HCT116 (cell line): ENCODE measurements around the gene WNT3A. TPM values are rescaled to one million over a fixed set of nuclear protein-coding genes. Genes with fewer than 3 reads are reported as not detected.

Source experiments
- ATAC-seq: fragments of 200-7000 bp; cut with Tn5 transposase; 2 replicates; pipeline ENCODE4 v1.9.1; 2020; ENCODE audit warnings: mild to moderate bottlenecking, moderate library complexity
- BruUV-seq: library from RNA; stranded (reverse); fragments of 400-500 nt; replicated peaks from 2 replicates; lab custom pipeline; 2021; lab: Mats Ljungman, UMichigan
- CTCF ChIA-PET: fragments of 300-600 bp; sonication (Branson Sonifier 250); formaldehyde crosslinking; loops from one replicate; lab custom pipeline; 2021; ENCODE audit warnings: antibody characterized with exemption; lab: Charles Lee
- POLR2A ChIA-PET: fragments of 300-600, 350-600 bp; sonication (Branson Sonifier 250); formaldehyde crosslinking; loops from one replicate; lab custom pipeline; 2021; ENCODE audit warnings: antibody characterized with exemption; lab: Charles Lee
- RAD21 ChIA-PET, 2 experiments: fragments of 300-600 bp; sonication (Branson Sonifier 250); formaldehyde crosslinking; loops; one replicate each; lab custom pipeline; 2023; ENCODE audit warnings: low total read pairs in 2 of 2; ENCODE audit not compliant: uncharacterized antibody in 2 of 2, unreplicated experiment in 2 of 2, low non-redundant PET in 1 of 2; lab: Charles Lee
- DNase-seq: peaks from one replicate; pipeline ENCODE4 v3.0.0-alpha.2; 2010; ENCODE audit warnings: low read depth, low spot score
- H2AFZ ChIP-seq: fragments of 200-600 bp; shearing (Covaris generic), sonication (generic); 2 replicates; pipeline ENCODE4 v1.6.1; 2017; ENCODE audit warnings: low read depth, mixed run types, mixed read lengths, antibody characterized with exemption, low read length; ENCODE audit not compliant: poor library complexity, severe bottlenecking
- H3K27ac ChIP-seq: 2 replicates; pipeline ENCODE4 v1.5.1; 2012; ENCODE audit warnings: low read depth, low read length
- H3K27me3 ChIP-seq: fragments of 200-600 bp; sonication (generic); 2 replicates; pipeline ENCODE4 v1.6.1; 2016; ENCODE audit warnings: mixed run types, low read length, mixed read lengths; ENCODE audit not compliant: insufficient read depth
- H3K36me3 ChIP-seq, 2 experiments: fragments of 200-500 bp in 1 of 2; fragments of 200-600 bp in 1 of 2; sonication (Bioruptor generic) in 1 of 2; sonication (generic) in 1 of 2; 2 replicates each; pipeline versions ENCODE4 v1.5.1 to v1.6.1; 2014 to 2016; ENCODE audit warnings: low read length in 2 of 2, inconsistent platforms in 1 of 2, mixed read lengths in 1 of 2, mixed run types in 1 of 2; ENCODE audit not compliant: insufficient read depth in 2 of 2, control insufficient read depth in 1 of 2
- H3K4me1 ChIP-seq, 2 experiments: fragments of 200-600 bp in 1 of 2; sonication (generic) in 1 of 2; 2 replicates each; pipeline versions ENCODE4 v1.5.1 to v1.6.1; 2012 to 2017; ENCODE audit warnings: low read length in 2 of 2, inconsistent platforms in 1 of 2, mild to moderate bottlenecking in 1 of 2, mixed read lengths in 1 of 2, mixed run types in 1 of 2, moderate library complexity in 1 of 2; ENCODE audit not compliant: insufficient read depth in 2 of 2, control insufficient read depth in 1 of 2
- H3K4me2 ChIP-seq: fragments of 200-600 bp; sonication (generic); 2 replicates; pipeline ENCODE4 v1.6.1; 2017; ENCODE audit warnings: mixed run types, low read length, mixed read lengths
- H3K4me3 ChIP-seq, 2 experiments: fragments of 200-600 bp in 1 of 2; sonication (generic) in 1 of 2; replicated peaks in 1 of 2; 2 replicates each; pipeline ENCODE4 v1.5.1; 2011 to 2016; ENCODE audit warnings: low read length in 2 of 2, control low read depth in 1 of 2, low read depth in 1 of 2, mild to moderate bottlenecking in 1 of 2, mixed read lengths in 1 of 2, mixed run types in 1 of 2
- H3K79me2 ChIP-seq: fragments of 200-600 bp; sonication (generic); 2 replicates; pipeline ENCODE4 v1.6.1; 2017; ENCODE audit warnings: mild to moderate bottlenecking, mixed run types, low read length, moderate library complexity, mixed read lengths; ENCODE audit not compliant: insufficient read depth
- H3K9ac ChIP-seq: fragments of 200-600 bp; sonication (generic); 2 replicates; pipeline ENCODE4 v1.6.1; 2016; ENCODE audit warnings: low read length, mixed read lengths
- H3K9me2 ChIP-seq: fragments of 200-600 bp; sonication (generic), shearing (Covaris generic); 2 replicates; pipeline ENCODE4 v1.6.1; 2017; ENCODE audit warnings: mixed run types, mild to moderate bottlenecking, moderate library complexity; ENCODE audit not compliant: insufficient read depth
- H3K9me3 ChIP-seq, 2 experiments: fragments of 200-500 bp in 1 of 2; fragments of 200-600 bp in 1 of 2; sonication (Bioruptor generic) in 1 of 2; sonication (generic) in 1 of 2; 2 replicates each; pipeline ENCODE4 v1.6.1; 2014 to 2017; ENCODE audit warnings: low read length in 2 of 2, mixed read lengths in 2 of 2, inconsistent platforms in 1 of 2, low read depth in 1 of 2, mild to moderate bottlenecking in 1 of 2, mixed run types in 1 of 2, moderate library complexity in 1 of 2; ENCODE audit not compliant: control insufficient read depth in 1 of 2, insufficient read depth in 1 of 2
- H4K20me1 ChIP-seq: fragments of 200-600 bp; sonication (generic), shearing (Covaris generic); 2 replicates; pipeline ENCODE4 v1.6.1; 2017; ENCODE audit warnings: mixed run types, mild to moderate bottlenecking, moderate library complexity; ENCODE audit not compliant: insufficient read depth
- ATF3 ChIP-seq: IDR thresholded peaks from 2 replicates; pipeline ENCODE4 v1.6.1; 2012
- EGR1 ChIP-seq: IDR thresholded peaks from 2 replicates; pipeline ENCODE4 v1.6.1; 2012; ENCODE audit warnings: low read depth
- ELF1 ChIP-seq: IDR thresholded peaks from 2 replicates; pipeline ENCODE4 v1.6.1; 2012; ENCODE audit warnings: low read depth, borderline replicate concordance
- EZH2 ChIP-seq: fragments of 200-600 bp; sonication (generic); IDR thresholded peaks from 2 replicates; pipeline ENCODE4 v1.6.1; 2017; ENCODE audit warnings: antibody characterized with exemption, mixed run types
- EZH2phosphoT487 ChIP-seq: fragments of 200-600 bp; IDR thresholded peaks from 2 replicates; pipeline ENCODE4 v1.6.1; 2018; ENCODE audit warnings: antibody characterized with exemption, borderline replicate concordance
- FOSL1 ChIP-seq: IDR thresholded peaks from 2 replicates; pipeline ENCODE4 v1.6.1; 2012; ENCODE audit warnings: low read depth
- JUND ChIP-seq: IDR thresholded peaks from 2 replicates; pipeline ENCODE4 v1.6.1; 2012
- SIN3A ChIP-seq: IDR thresholded peaks from 2 replicates; pipeline ENCODE4 v1.6.1; 2012; ENCODE audit warnings: low read depth
- SP1 ChIP-seq: IDR thresholded peaks from 2 replicates; pipeline ENCODE4 v1.6.1; 2012; ENCODE audit warnings: low read depth
- SRF ChIP-seq: IDR thresholded peaks from 2 replicates; pipeline ENCODE4 v1.6.1; 2012; ENCODE audit warnings: low read depth
- TCF7L2 ChIP-seq: IDR thresholded peaks from 2 replicates; pipeline ENCODE4 v1.7.0; 2011; ENCODE audit warnings: borderline replicate concordance, inconsistent platforms; ENCODE audit not compliant: insufficient read depth, insufficient read length; ENCODE audit errors: extremely low read depth
- YY1 ChIP-seq: IDR thresholded peaks from 2 replicates; pipeline ENCODE4 v1.6.1; 2011; ENCODE audit warnings: low read length, low read depth, moderate library complexity, mild to moderate bottlenecking; ENCODE audit not compliant: insufficient replicate concordance; ENCODE audit errors: extremely low read depth
- ZBTB33 ChIP-seq: IDR thresholded peaks from 2 replicates; pipeline ENCODE4 v1.6.1; 2011; ENCODE audit warnings: mild to moderate bottlenecking, low read length, moderate library complexity; ENCODE audit not compliant: insufficient replicate concordance; ENCODE audit errors: extremely low read depth
- ZFX ChIP-seq: fragments of 450-650 bp; IDR thresholded peaks from 2 replicates; pipeline ENCODE4 v1.6.1; 2017
- ZNF274 ChIP-seq: fragments of 200-500 bp; sonication (Bioruptor generic); IDR thresholded peaks from 2 replicates; pipeline ENCODE4 v1.6.1; 2014; ENCODE audit warnings: mild to moderate bottlenecking, low read depth, low read length, inconsistent platforms
- intact Hi-C: fragments of 100-400 bp; cut with micrococcal nuclease; formaldehyde crosslinking; loops from 2 replicates; pipeline ENCODE4 v1.10.0; 2022
- total RNA-seq: library from RNA; stranded (reverse); gene quantifications from one replicate; pipeline ENCODE4 v1.2.1, GENCODE V29; 2021; ENCODE audit not compliant: unreplicated experiment

WNT3A gene
- total RNA-seq, 1 experiment from 2014 or later = 3.7 TPM

GRCh38 chr1:228058172-228058948, 51.6 kb downstream of the WNT3A start:
- no peaks in the 10 kb centered on the region for H3K9me2 ChIP-seq
- no peak overlapping the region for H3K27ac ChIP-seq
- BruUV-seq = no TSS peak
- intact Hi-C loops = no loop called here
- no peaks in the 10 kb centered on the region for H3K27me3 ChIP-seq
- TF ChIP-seq EZH2phosphoT487 (no peak), ATF3 (no peak), YY1 (no peak), ELF1 (no peak), ZFX (no peak), JUND (no peak), SRF (no peak), SP1 (no peak)
- no peaks in the 10 kb centered on the region for H3K79me2 ChIP-seq
- H3K4me2 ChIP-seq = no peak overlapping the region
- H3K9ac ChIP-seq = no peak overlapping the region
- no peaks in the 10 kb centered on the region for H4K20me1 ChIP-seq
- H3K9me3 ChIP-seq = no peaks in the 10 kb centered on the region
- ATAC-seq (no peak), DNase-seq (no peak)
- H3K36me3 ChIP-seq = no peaks in the 10 kb centered on the region
- no peak overlapping the region for H3K4me3 ChIP-seq
- POLR2A ChIA-PET = interaction anchor here (1.1 kb wide), 1 partner anchor 24 kb away, joined by 3 read pairs; the partner anchor contains the start of gene ARF1
- no peak overlapping the region for H2AFZ ChIP-seq
- peaks cover 0 to 12% of the 10 kb centered on the region in 2 experiments; a peak in 2 of 4 replicates for H3K4me1 ChIP-seq
- RAD21 ChIA-PET = no interaction called here
- CTCF ChIA-PET = interaction anchor here (1.5 kb wide), 1 partner anchor 59 kb away, joined by 3 read pairs; no protein-coding TSS in a partner anchor

GRCh38 chr1:228058949-228059633, 52.3 kb downstream of the WNT3A start:
- no peak overlapping the region for H3K27ac ChIP-seq
- TF ChIP-seq EZH2 = no peak
- TF ChIP-seq YY1 = no peak
- no peak for TF ChIP-seq EZH2phosphoT487
- TF ChIP-seq ATF3 = no peak
- TF ChIP-seq JUND = no peak
- no peak for TF ChIP-seq SIN3A
- TF ChIP-seq ELF1 = no peak
- TF ChIP-seq FOSL1 = no peak
- TF ChIP-seq TCF7L2 = no peak
- TF ChIP-seq ZBTB33 = no peak
- no peak for TF ChIP-seq ZNF274
- TF ChIP-seq EGR1 = no peak

More at GRCh38 chr1:228058949-228059633, 52.3 kb downstream of the WNT3A start:
- CTCF ChIA-PET = interaction anchor here (1.5 kb wide), 1 partner anchor 59 kb away, joined by 3 read pairs; no protein-coding TSS in a partner anchor
- RAD21 ChIA-PET = no interaction called here
- Histone ChIP-seq H2AFZ (no peak overlapping the region), H3K36me3 (no peaks in the 10 kb centered on the region), H3K79me2 (no peaks in the 10 kb centered on the region), H3K9me2 (no peaks in the 10 kb centered on the region), H3K9ac (no peak overlapping the region), H3K4me2 (peak overlapping the region; percentile 51; the same call in 1 of the 2 replicates), H3K4me3 (no peak overlapping the region), H3K9me3 (no peaks in the 10 kb centered on the region), H3K4me1 (peaks cover 0 to 12% of the 10 kb centered on the region in 2 experiments; a peak in 2 of 4 replicates), H4K20me1 (no peaks in the 10 kb centered on the region), H3K27me3 (no peaks in the 10 kb centered on the region)
- DNase-seq = no peak
- ATAC-seq = no peak
- no TSS peak for BruUV-seq
- POLR2A ChIA-PET = interaction anchor here (1.1 to 1.3 kb wide), 2 partner anchors 23 kb away, joined by 3 read pairs; partner anchors contain the start of gene ARF1
- intact Hi-C loops = no loop called here
